HG02943 (cell line): ENCODE data around the gene PXN.
"Not testable (repeated sequence)": the region's sequence is repeated elsewhere in the genome, so short reads cannot be mapped to it uniquely, and the experiment has no call there.

ENCODE experiments used
- ATAC-seq: cut with Tn5 transposase; IDR thresholded peaks from one replicate; pipeline ENCODE4 v1.9.1; 2021; ENCODE audit warnings: mild to moderate bottlenecking, low read depth, moderate library complexity; ENCODE audit not compliant: unreplicated experiment

The PXN gene

DNA sequence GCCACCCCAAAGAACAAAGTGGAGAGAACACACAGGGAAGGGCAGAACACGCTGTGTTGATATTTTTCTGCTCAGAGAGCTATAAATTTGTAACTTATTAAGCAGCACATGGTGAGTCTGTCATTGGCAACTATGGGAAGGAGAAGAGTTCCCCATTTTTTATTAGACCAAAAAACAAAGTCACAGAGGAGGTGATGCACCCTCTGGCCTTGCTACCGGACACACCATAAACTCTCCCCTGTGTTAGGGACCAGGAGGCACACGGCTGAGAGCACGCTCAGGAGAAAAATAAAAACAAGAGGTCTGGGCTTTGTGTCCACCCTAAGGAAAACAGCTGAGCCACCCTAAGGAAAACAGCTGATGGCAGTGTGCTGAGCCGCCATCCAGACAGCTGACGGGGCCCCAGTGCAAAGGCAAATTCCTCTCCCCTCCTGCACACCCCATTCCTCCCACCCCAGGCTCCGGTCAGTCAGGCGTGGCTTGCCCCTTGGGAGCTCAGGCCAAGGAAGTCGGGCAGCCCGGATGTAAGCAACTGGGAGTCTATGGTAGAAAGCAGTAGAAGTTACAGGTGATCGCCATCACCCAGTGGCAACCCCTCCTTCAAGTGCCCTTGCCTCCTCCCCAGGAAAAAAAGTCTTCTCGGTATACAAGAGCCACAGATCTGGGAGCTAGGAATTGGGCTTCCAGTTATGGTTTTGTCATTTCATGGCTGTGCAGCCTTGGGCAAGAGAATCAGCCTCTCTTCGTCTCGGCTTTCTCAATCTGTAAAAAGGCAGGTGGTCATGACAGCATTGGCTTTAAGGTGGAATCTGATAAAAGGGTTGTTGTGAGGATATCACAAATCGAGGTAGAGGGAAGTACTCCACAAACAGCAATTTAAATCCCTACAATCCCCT lies 2.4 kb downstream of the PXN start:
- ATAC-seq: no peak

- ATAC-seq: no peak
These were observed 3.3 kb downstream of the PXN start for GRCh38 chr12:120261951-120262851.

DNA sequence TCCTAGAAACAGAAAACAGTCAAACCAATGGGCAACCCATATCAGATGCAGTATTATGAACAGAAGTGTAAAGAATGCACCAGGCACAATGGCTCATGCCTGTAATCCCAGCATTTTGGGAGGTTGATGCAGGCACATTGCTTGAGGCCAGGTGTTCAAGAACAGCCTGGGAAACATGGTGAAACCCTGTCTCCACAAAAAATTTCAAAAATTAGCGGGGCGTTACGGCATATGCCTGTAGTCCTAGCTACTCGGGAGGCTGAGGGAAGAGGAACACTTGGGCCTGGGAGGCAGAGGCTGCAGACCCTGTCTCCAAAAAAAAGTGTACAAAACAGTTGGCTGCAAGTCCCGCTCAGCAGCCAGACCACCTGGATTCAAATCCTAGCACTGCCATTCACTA lies 4.9 kb downstream of the PXN start:
- ATAC-seq: no peak

GRCh38 chr12:120259418-120260202 lies 5.9 kb downstream of the PXN start:
- no peak for ATAC-seq

- no peak for ATAC-seq
These were observed 7.1 kb downstream of the PXN start for GRCh38 chr12:120258323-120258896.

GRCh38 chr12:120257041-120257821 lies 8.3 kb downstream of the PXN start:
- no peak for ATAC-seq

DNA sequence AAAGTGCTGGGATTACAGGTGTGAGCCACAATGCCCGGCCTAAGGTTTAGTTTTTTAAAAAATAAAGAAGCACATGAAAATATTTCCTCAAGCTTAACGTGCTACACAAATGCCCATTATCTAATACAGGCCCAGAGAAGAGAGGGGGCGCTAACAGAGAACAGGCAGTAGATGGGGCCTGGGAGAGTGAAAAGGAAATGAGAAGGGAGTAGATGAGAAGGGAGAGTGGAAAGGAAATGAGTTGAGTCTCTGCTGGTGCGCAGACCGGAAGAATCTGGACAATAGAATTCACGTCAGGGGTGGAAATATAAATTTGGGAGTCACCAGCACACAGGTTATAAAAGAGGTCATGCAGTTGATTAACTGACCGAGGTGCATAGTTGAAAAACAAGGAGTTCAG lies 10.7 kb downstream of the PXN start:
- ATAC-seq: no peak

GRCh38 chr12:120253313-120253712 lies 12.2 kb downstream of the PXN start:
- not testable (repeated sequence) for ATAC-seq

GRCh38 chr12:120252071-120252906 lies 13.2 kb downstream of the PXN start:
- no peak for ATAC-seq

- not testable (repeated sequence) for ATAC-seq
These were observed 14.0 kb downstream of the PXN start for GRCh38 chr12:120251364-120252070.

DNA sequence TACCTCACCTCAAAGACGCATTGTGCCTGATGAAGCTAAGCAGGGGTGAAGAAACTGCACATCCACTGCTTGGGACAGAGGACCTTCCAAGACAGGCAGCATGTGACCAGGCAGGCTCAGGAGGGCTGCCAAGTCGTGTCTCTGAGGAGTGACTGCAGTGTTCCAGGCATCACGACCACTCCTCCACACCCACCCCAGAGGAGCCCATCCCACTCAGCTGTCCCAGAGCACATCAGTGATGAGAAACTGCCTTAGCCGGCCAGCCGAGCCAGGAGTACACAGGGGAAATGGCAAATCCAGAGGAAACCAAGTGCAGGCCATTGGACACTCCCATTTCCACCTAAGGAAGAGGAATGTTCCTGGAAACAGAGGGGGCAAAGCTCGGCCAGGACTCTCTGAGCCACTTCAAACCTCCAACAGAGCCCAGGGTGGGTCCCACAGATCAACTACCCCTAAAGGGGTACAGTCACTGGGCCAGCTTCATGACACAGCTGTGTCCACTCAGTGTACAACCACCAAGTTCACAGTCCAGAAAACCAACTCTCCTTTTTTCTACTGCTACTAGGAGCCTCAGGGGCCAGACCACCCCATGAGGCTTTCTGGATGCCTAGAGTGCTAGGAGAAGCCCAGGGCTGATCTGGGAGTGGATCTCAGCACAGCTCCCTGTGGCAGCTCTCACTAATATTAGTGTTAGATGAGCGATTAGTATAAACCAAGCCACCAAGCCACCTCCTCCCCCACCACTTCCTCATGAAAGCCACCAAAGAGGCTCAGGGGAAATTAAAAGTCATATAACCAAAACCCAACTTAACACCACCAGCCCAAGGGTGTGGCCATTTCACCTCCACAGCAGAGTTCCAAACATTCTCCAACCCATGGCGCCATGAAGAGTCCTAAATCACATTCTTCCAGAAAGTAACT lies 15.4 kb downstream of the PXN start:
- ATAC-seq: no peak

- no peak for ATAC-seq
These were observed 16.2 kb downstream of the PXN start for GRCh38 chr12:120249266-120249874.

DNA sequence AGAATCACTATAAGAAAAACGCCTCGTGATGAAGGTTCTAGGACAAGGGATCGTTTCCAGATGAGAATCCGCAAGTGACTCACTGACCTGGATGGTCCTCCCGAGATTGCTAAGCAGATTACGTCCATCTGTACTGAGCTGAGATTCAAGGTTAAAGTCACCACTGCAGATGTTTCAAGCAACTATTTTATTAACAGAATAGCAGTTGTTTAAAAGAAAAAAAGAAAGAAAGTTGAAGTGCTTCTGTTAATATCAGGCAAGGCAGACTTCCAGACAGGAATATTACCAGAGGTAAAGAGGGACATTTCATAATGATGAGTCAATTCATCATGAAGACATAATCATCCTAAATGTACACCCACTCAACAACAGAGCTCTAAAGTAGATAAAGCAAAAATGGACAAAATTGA lies 17.9 kb downstream of the PXN start:
- no peak for ATAC-seq

DNA sequence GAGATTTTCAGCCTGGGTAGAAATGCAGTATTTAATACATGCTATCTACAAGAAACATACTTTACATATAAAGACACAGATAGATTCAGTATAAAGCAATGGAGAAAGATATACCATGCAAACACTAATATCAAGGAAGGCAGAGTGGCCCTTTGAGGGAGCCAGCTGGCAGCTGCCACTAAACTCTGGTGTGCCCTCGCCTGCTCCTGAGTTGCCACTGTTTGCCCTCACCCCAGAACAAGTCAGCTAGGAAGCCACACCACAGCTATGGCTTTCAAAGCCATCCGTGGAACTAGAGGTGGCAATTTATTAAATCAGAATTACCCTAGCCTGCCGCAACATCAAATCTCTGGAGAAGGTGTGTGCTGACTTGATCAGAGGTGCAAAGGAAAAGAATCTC lies 18.3 kb downstream of the PXN start:
- no peak for ATAC-seq

- ATAC-seq: not testable (repeated sequence)
These were observed 18.8 kb downstream of the PXN start for GRCh38 chr12:120246705-120247104.

- ATAC-seq: no peak
These were observed 22.4 kb downstream of the PXN start for GRCh38 chr12:120242971-120243699.
